ENCODE results near the gene PSMD6.

- TF ChIP-seq SMARCE1 (IDR thresholded peaks at IDR 0.05) (no peak), SMC3 (conservative IDR thresholded peaks at IDR 0.05; ENCODE audit: insufficient read depth, low read depth, low read length) (no peak)
Observed at GRCh38 chr3:63998852-63999754, 24.2 kb downstream of the PSMD6 start.

All from K562 (cell line).